ENCODE measurements around the gene HSPA9. TPM values are rescaled to one million over a fixed set of nuclear protein-coding genes. Genes with fewer than 3 reads are reported as not detected.
A peak's percentile ranks its signal among the peaks of the same experiment; 100 is the strongest.

Gene HSPA9
- total and polyA plus RNA-seq, 2 of the 13 experiments (the other 11 are each of a cell fraction or from before 2014, with no cell fraction given): 165 to 478 TPM

DNA sequence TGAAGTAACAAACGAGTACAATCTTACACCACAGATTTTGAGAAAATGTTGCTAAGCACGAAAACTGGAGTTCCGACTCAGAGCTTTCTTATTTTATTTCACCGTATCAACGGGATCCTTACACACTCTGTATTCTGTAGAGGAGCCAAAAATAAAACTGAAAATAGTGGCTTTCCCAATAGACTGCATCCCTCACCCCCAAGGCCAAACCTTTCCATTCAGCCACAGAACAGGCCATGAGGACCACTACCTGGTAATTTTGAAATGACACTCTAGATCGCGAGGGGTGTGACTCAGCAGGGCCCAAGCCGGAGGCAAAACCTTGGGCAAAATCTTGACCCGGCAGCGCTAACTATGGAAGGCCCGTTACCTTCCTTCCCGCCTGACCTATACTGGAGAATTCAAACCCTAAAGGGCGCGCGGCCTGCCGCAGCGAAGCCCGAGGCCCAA lies 432 bp downstream of the HSPA9 start (continued):
- TF ChIP-seq, protein P1, sequence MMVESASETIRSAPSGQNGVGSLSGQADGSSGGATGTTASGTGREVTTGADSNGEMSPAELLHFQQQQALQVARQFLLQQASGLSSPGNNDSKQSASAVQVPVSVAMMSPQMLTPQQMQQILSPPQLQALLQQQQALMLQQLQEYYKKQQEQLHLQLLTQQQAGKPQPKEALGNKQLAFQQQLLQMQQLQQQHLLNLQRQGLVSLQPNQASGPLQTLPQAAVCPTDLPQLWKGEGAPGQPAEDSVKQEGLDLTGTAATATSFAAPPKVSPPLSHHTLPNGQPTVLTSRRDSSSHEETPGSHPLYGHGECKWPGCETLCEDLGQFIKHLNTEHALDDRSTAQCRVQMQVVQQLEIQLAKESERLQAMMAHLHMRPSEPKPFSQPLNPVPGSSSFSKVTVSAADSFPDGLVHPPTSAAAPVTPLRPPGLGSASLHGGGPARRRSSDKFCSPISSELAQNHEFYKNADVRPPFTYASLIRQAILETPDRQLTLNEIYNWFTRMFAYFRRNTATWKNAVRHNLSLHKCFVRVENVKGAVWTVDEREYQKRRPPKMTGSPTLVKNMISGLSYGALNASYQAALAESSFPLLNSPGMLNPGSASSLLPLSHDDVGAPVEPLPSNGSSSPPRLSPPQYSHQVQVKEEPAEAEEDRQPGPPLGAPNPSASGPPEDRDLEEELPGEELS (CRISPR knock-in tag; IDR thresholded peaks at IDR 0.05): no peak
- 0 out of 2 replicates have a peak, but pooled peaks have one; percentile 8 for TF ChIP-seq ZNF775 (CRISPR knock-in tag; IDR thresholded peaks at IDR 0.05; ENCODE audit: borderline replicate concordance)
- no peak for TF ChIP-seq ZNF296 (CRISPR knock-in tag; conservative IDR thresholded peaks at IDR 0.05)
- no peak for TF ChIP-seq ZNF317 (CRISPR knock-in tag; IDR thresholded peaks at IDR 0.05)
- no peak for TF ChIP-seq SIX1 (CRISPR knock-in tag; IDR thresholded peaks at IDR 0.05; ENCODE audit: borderline replicate concordance)
- no peak for TF ChIP-seq NFYB (CRISPR knock-in tag; IDR thresholded peaks at IDR 0.05)
- TF ChIP-seq ZFP36L1 (CRISPR knock-in tag; IDR thresholded peaks at IDR 0.05): peak; percentile 8; the same call in 1 of the 2 replicates
- TF ChIP-seq, protein P2, sequence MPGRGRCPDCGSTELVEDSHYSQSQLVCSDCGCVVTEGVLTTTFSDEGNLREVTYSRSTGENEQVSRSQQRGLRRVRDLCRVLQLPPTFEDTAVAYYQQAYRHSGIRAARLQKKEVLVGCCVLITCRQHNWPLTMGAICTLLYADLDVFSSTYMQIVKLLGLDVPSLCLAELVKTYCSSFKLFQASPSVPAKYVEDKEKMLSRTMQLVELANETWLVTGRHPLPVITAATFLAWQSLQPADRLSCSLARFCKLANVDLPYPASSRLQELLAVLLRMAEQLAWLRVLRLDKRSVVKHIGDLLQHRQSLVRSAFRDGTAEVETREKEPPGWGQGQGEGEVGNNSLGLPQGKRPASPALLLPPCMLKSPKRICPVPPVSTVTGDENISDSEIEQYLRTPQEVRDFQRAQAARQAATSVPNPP (CRISPR knock-in tag; IDR thresholded peaks at IDR 0.05): 0 out of 2 replicates have a peak, but pooled peaks have one; percentile 3
- no peak for TF ChIP-seq PHF5A (CRISPR knock-in tag; IDR thresholded peaks at IDR 0.05; ENCODE audit: low read depth, unreplicated experiment)
- TF ChIP-seq ZNF337 (CRISPR knock-in tag; IDR thresholded peaks at IDR 0.05; ENCODE audit: borderline replicate concordance, low read depth): 0 out of 2 replicates have a peak, but pooled peaks have one; percentile 8
- no peak for TF ChIP-seq ZNF354B (CRISPR knock-in tag; IDR thresholded peaks at IDR 0.05)
- TF ChIP-seq, protein P3, sequence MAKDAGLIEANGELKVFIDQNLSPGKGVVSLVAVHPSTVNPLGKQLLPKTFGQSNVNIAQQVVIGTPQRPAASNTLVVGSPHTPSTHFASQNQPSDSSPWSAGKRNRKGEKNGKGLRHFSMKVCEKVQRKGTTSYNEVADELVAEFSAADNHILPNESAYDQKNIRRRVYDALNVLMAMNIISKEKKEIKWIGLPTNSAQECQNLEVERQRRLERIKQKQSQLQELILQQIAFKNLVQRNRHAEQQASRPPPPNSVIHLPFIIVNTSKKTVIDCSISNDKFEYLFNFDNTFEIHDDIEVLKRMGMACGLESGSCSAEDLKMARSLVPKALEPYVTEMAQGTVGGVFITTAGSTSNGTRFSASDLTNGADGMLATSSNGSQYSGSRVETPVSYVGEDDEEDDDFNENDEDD (CRISPR knock-in tag; IDR thresholded peaks at IDR 0.05; ENCODE audit: borderline replicate concordance): no peak
- no peak for TF ChIP-seq STAT5B (CRISPR knock-in tag; IDR thresholded peaks at IDR 0.05)
- TF ChIP-seq, protein P4, sequence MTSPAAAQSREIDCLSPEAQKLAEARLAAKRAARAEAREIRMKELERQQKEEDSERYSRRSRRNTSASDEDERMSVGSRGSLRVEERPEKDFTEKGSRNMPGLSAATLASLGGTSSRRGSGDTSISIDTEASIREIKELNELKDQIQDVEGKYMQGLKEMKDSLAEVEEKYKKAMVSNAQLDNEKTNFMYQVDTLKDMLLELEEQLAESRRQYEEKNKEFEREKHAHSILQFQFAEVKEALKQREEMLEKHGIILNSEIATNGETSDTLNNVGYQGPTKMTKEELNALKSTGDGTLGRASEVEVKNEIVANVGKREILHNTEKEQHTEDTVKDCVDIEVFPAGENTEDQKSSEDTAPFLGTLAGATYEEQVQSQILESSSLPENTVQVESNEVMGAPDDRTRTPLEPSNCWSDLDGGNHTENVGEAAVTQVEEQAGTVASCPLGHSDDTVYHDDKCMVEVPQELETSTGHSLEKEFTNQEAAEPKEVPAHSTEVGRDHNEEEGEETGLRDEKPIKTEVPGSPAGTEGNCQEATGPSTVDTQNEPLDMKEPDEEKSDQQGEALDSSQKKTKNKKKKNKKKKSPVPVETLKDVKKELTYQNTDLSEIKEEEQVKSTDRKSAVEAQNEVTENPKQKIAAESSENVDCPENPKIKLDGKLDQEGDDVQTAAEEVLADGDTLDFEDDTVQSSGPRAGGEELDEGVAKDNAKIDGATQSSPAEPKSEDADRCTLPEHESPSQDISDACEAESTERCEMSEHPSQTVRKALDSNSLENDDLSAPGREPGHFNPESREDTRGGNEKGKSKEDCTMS (CRISPR knock-in tag; conservative IDR thresholded peaks at IDR 0.05): 0 out of 2 replicates have a peak, but pooled peaks have one; percentile 33
- no peak for TF ChIP-seq ATF7-NPFF (CRISPR knock-in tag; IDR thresholded peaks at IDR 0.05; ENCODE audit: low read depth)
- TF ChIP-seq, protein P5, sequence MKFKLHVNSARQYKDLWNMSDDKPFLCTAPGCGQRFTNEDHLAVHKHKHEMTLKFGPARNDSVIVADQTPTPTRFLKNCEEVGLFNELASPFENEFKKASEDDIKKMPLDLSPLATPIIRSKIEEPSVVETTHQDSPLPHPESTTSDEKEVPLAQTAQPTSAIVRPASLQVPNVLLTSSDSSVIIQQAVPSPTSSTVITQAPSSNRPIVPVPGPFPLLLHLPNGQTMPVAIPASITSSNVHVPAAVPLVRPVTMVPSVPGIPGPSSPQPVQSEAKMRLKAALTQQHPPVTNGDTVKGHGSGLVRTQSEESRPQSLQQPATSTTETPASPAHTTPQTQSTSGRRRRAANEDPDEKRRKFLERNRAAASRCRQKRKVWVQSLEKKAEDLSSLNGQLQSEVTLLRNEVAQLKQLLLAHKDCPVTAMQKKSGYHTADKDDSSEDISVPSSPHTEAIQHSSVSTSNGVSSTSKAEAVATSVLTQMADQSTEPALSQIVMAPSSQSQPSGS (CRISPR knock-in tag; IDR thresholded peaks at IDR 0.05): no peak
- TF ChIP-seq ZNF773 (CRISPR knock-in tag; IDR thresholded peaks at IDR 0.05; ENCODE audit: borderline replicate concordance): no peak
- TF ChIP-seq ARID2 (CRISPR knock-in tag; IDR thresholded peaks at IDR 0.05; ENCODE audit: borderline replicate concordance): 0 out of 2 replicates have a peak, but pooled peaks have one; percentile 83
- TF ChIP-seq ARNT (IDR thresholded peaks at IDR 0.05): no peak
- TF ChIP-seq CBX1 (IDR thresholded peaks at IDR 0.05; ENCODE audit: low read depth): no peak
- no peak for TF ChIP-seq ZFP41 (CRISPR knock-in tag; IDR thresholded peaks at IDR 0.05; ENCODE audit: borderline replicate concordance)
- no peak for TF ChIP-seq ZC3H13 (CRISPR knock-in tag; IDR thresholded peaks at IDR 0.05)
- TF ChIP-seq SUZ12 (IDR thresholded peaks at IDR 0.05; ENCODE audit: low read depth, low read length): no peak
